H1 (cell line): ENCODE results near the gene CACNA2D1.

ENCODE experiments used
- CTCF ChIP-seq, 3 experiments: IDR thresholded peaks; 1 replicate in 2 of 3; 2 replicates in 1 of 3; pipeline versions ENCODE4 v1.5.1 to v1.6.1; 2011; ENCODE audit warnings: low read length in 3 of 3, mild to moderate bottlenecking in 3 of 3, inconsistent platforms in 2 of 3, low read depth in 1 of 3, moderate library complexity in 1 of 3; ENCODE audit not compliant: insufficient read depth in 1 of 3; ENCODE audit errors: control extremely low read depth in 1 of 3
- EZH2 ChIP-seq: fragments of 200-600 bp; sonication (generic); IDR thresholded peaks from 2 replicates; pipeline ENCODE4 v1.7.1; 2012; ENCODE audit warnings: low read depth, mild to moderate bottlenecking, moderate library complexity, low read length, inconsistent platforms; ENCODE audit not compliant: severe bottlenecking
- KDM5A ChIP-seq: fragments of 200-600 bp; IDR thresholded peaks from 2 replicates; pipeline ENCODE4 v1.7.1; 2012; ENCODE audit warnings: mild to moderate bottlenecking, low read length, inconsistent platforms, mixed read lengths
- SIN3A ChIP-seq, 2 experiments: IDR thresholded peaks in 1 of 2; conservative IDR thresholded peaks in 1 of 2; 2 replicates each; pipeline ENCODE4 v1.6.1; 2011 to 2012; ENCODE audit warnings: low read length in 2 of 2, improper control_type of control experiment in 1 of 2, low read depth in 1 of 2, mild to moderate bottlenecking in 1 of 2
- SUZ12 ChIP-seq: fragments of 200-600 bp; sonication (generic); IDR thresholded peaks from 2 replicates; pipeline ENCODE4 v1.6.1; 2012; ENCODE audit warnings: mild to moderate bottlenecking, inconsistent platforms, low read length, moderate library complexity, mixed read lengths
- TAF1 ChIP-seq: IDR thresholded peaks from 2 replicates; pipeline ENCODE4 v1.6.1; 2011; ENCODE audit warnings: mild to moderate bottlenecking, low read depth, low read length

DNA sequence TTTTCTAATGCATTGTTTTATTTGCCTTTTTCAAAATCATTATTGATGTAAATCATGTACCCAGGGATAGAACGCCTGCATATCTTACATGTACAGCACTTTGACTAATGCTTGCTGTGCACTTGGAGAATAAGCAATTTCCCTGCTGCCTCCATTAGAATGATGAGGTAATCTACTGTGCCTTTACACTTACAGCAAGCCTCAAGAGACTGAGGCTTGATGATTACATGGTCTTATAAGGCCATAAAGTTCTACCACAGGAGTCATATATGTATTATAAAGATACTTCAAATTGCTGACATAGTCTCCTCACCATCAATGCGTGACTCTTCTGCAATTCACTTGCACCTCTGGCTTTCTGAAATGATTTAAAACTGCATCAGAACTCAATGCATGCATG is 345.2 kb downstream of the CACNA2D1 start:
- no peak for TF ChIP-seq CTCF (IDR thresholded peaks at IDR 0.05; ENCODE audit: control extremely low read depth in 1 of 3, insufficient read depth in 1 of 3, low read depth in 1 of 3, low read length in 3 of 3)
- TF ChIP-seq EZH2 = no peak
- TF ChIP-seq SIN3A (conservative IDR thresholded peaks at IDR 0.05 in 1 of 2, IDR thresholded peaks at IDR 0.05 in 1 of 2; ENCODE audit: low read depth in 1 of 2, low read length in 2 of 2) = no peak
- no peak for TF ChIP-seq TAF1
- TF ChIP-seq KDM5A = no peak
- TF ChIP-seq SUZ12 = no peak
